Measurements from ENCODE around the gene GALNT9.
"Not testable (repeated sequence)": the region's sequence is repeated elsewhere in the genome, so short reads cannot be mapped to it uniquely, and the experiment has no call there.

The GALNT9 gene

GRCh38 chr12:132358241-132359225, 29.1 kb upstream of the GALNT9 start:
- DNase-seq, result not testable (repeated sequence)

GRCh38 chr12:132357623-132358186, 28.3 kb upstream of the GALNT9 start:
- DNase-seq, result no peak

DNA sequence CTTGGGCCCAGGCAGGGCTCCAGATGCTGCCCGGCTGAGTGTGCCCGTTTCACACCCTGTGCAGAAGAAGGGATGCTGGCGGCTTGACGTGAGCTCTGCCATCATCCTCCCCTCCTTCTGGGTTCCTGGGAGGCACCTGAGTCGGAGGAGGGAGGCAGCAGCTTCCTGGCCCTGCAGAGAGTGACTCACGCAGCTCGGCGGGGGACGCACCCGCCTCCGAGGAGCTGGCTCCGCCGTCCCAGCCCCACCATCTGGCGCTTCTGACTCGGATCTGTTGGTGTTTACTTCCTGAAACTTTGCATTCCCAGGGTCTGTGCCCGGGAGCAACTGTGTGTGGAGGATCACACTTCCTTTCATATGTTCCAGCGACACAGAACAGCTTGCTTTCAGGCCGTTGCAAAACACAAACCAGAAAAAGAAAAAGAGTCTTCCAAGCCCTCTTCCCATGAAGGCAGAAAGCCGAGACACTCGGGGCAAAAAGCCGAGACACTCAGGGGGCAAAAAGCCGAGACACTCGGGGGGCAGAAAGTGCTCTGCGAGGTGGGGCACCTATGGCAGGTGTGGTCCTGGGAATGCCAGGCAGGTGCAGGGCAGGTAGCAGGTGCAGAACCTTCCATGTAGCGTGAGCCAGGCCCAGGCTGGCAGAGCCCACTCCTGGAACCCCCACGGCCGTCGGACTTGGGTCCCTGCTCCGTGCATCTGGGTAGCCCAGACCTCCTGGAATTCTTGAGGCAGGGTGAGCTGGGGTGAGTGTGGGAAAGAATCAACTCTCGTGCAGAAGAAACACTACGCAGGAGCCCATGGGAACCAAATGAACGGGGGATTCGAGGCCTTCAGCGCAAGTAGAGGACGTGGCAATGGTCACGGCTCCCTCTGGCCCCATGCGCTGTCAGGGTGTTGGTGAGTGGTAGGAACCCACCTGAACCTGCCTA, 27.6 kb upstream of the GALNT9 start:
- no peak for DNase-seq

- no peak for DNase-seq
Measured at GRCh38 chr12:132355742-132356681, 26.6 kb upstream of the GALNT9 start.

DNA sequence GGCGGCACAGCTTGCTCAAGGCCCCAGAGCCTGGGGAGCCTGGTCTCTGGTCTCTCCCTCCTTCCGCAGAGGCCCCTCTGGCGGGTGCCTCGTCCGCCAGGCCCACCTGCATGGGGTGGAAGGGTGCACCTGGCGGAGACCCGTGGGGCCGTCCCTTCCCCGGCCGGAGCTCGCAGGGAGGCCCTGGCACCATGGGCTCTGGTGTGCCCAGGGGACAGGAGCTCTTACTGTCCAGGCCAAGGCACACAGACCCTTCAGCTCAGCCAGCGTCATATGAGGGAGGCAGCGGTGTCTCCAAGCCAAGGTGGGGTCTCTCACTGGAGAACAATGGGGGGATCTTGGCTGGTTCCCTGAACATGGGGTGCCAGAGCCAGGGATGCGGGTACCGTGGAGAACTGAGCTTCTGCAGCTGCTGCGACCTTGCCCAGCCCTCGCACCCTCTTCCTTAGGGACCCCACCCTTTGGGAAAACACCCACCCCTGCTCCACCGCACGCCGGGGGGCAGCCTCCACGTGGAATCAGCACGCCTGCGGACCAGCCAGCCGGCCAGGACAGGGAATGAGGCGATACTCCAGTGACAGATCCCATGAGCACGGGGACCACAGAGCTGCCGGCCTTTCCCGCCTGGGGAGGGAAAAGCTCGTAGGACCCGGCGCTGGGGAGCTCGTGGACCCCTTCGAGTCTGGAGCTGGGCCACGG, 25.7 kb upstream of the GALNT9 start:
- no peak for DNase-seq

- DNase-seq, result no peak
Measured at GRCh38 chr12:132354211-132354981, 25.0 kb upstream of the GALNT9 start.

- DNase-seq, result no peak
Measured at GRCh38 chr12:132353811-132354210, 24.4 kb upstream of the GALNT9 start.

- DNase-seq, result no peak
Measured at GRCh38 chr12:132352896-132353800, 23.8 kb upstream of the GALNT9 start.

DNA sequence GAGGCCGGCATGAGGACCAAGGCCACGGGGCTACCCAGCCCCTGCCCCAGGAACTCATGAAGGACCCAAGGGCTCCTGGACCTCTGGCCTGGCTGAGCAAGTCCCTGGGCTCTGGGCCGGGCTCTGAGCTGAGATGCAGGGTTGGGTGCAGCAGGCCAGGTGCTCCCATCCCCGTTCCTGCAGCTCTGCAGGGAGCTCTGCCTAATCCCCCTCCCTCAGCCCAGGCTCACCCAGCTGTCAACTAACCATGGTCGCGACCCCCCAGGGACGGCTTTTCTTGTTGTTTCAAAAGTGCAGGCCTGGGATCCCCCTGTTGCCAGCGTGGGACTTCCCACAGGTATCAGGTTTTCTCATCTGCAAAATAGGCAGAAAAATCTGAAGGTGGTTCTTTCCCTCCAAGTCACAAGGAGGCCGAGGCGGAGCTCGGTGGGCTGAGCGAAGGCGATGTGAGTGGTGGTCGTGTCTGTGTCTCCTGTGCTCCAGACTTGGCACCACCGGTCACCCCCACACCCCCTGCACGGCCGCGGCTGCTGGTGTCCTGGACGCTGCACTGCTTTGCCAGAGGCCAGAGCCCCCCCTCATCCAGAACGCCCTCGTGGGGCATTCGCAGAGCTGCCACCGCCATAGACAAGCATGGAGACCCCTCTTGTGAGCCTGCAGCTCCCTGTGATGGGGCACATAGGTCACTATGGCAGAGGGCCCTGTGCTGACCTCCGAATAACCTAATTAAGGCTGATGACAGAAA, 22.5 kb upstream of the GALNT9 start:
- DNase-seq, result no peak

GRCh38 chr12:132349501-132350131, 20.2 kb upstream of the GALNT9 start:
- no peak for DNase-seq

- no peak for DNase-seq
Measured at GRCh38 chr12:132348176-132348575, 18.8 kb upstream of the GALNT9 start.

- DNase-seq, result no peak
Measured at GRCh38 chr12:132347176-132347855, 17.9 kb upstream of the GALNT9 start.

- no peak for DNase-seq
Measured at GRCh38 chr12:132346471-132347175, 17.2 kb upstream of the GALNT9 start.

- DNase-seq, result no peak
Measured at GRCh38 chr12:132345561-132346200, 16.3 kb upstream of the GALNT9 start.

DNA sequence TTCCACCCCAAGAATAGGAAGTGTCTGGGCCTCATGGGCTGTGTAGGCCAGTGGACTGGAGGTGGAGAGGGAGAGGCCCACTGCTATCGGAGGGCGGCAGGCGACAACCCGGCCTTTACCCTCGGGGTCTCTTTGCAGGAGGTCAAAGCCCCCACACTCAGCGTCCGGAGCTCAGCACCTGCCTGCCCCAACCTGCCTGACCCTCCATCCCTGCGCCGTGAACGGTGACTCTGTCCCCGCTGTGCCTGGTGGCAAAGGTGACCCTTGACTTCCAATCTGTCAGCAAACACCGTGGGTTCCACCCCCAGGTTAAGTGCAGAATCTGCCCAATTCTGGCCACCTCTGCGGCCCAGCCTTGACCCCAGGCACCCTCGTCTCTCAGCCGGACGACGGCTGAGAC, 15.7 kb upstream of the GALNT9 start:
- DNase-seq, result no peak

- no peak for DNase-seq
Measured at GRCh38 chr12:132344601-132345000, 15.2 kb upstream of the GALNT9 start.
